GM19372 (cell line): ENCODE results near the gene RIPOR3.
"Not testable (repeated sequence)": the region's sequence is repeated elsewhere in the genome, so short reads cannot be mapped to it uniquely, and the experiment has no call there.

Source experiments
- ATAC-seq: cut with Tn5 transposase; IDR thresholded peaks from one replicate; pipeline ENCODE4 v1.9.1; 2021; ENCODE audit warnings: mild to moderate bottlenecking, low read depth, moderate library complexity; ENCODE audit not compliant: unreplicated experiment

Gene RIPOR3

GRCh38 chr20:50659975-50660670 lies 31.2 kb downstream of the RIPOR3 start:
- ATAC-seq, result no peak

GRCh38 chr20:50658804-50659380 lies 32.5 kb downstream of the RIPOR3 start:
- no peak for ATAC-seq

- ATAC-seq, result no peak
Measured at GRCh38 chr20:50655311-50655880, 35.9 kb downstream of the RIPOR3 start.

DNA sequence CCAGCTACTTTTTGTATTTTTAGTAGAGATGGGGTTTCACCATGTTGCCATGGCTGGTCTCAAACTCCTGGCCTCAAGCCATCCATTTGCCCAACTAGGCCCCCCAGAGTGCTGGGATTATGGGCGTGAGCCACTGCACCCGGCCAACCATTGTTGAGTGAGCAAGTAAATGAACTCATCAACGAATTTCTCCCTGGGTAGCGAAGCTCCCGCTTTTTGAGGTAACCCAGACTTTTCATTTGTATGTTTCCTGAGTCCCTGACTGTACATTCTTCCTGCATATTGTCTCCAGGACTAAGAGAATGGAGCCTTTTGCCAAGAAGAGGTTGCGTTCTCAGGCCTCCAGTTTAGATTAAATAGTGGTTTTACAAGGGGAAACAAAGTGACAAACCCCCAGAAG lies 36.4 kb downstream of the RIPOR3 start:
- no peak for ATAC-seq

DNA sequence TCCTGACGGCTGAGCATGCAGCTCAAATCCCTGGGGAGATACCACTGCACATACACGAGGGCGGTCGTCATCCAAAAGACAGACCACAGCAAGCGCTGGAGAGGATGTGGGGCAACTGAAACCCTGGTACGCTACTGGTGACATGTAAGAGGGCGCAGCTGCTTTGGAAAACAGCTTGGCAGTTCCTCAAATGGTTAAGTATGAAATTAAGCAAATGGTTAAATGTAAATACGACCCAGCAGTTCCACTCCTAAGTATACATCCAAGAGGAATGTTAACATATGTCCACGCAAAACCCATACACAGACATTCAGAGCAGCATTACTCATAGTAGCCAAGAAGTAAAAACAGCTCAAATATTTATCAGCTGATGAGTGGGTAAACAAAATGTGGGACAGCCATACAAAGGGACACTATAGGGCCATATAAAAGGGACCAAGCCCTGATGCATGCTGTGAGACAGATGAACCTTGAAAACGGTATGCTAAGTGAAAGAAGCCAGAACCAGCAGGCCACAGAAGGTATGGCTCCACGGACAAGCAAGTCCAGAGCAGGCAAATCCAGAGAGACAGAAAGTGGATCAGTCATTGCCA lies 38.5 kb downstream of the RIPOR3 start:
- no peak for ATAC-seq

GRCh38 chr20:50651676-50652075 lies 39.7 kb downstream of the RIPOR3 start:
- ATAC-seq, result no peak

- no peak for ATAC-seq
Measured at GRCh38 chr20:50649590-50649989, 41.8 kb downstream of the RIPOR3 start.

DNA sequence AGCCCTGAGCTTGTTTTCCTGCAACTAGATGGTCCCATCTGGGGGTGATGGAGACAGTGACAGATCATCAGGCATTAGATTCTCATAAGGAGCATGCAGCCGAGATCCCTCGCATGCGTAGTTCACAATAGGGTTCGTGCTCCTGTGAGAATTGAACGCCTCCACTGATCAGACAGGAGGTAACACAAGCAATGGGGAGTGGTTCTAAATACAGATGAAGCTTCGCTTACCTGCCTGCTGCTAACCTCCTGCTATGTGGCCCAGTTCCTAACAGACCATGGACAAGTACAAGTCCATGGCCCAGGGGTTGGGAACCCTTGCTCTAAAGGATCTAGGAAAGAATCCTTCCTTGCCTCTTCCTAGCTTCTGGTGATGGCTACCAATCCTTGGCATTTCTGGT lies 42.7 kb downstream of the RIPOR3 start:
- no peak for ATAC-seq

GRCh38 chr20:50646483-50646996 lies 44.8 kb downstream of the RIPOR3 start:
- ATAC-seq, result no peak

GRCh38 chr20:50645253-50646068 lies 45.9 kb downstream of the RIPOR3 start:
- no peak for ATAC-seq

DNA sequence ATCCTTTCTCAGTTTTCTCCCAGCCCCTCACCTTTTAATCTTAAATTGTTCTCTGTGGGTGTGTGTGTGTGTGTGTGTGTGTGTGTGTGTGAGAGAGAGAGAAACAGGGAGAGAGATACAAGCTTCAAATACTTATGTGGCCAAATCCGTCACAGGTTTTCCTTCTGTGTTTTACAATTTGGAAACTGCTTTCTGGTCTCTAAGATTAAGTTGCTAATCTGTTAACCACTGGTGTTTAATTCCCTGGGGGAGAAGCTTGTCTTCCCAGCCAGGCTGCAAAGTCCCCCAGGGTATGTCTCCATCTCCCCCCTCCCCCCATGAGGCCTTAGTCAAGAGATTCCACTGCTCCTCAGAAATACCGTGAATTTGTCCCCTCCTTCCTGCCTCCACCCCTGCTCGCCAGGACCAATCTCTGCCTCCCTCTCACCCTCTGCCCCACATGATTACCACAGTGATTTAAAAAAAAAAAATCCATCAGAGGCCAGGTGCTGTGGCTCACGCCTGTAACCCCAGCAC lies 49.0 kb downstream of the RIPOR3 start:
- ATAC-seq, result no peak

DNA sequence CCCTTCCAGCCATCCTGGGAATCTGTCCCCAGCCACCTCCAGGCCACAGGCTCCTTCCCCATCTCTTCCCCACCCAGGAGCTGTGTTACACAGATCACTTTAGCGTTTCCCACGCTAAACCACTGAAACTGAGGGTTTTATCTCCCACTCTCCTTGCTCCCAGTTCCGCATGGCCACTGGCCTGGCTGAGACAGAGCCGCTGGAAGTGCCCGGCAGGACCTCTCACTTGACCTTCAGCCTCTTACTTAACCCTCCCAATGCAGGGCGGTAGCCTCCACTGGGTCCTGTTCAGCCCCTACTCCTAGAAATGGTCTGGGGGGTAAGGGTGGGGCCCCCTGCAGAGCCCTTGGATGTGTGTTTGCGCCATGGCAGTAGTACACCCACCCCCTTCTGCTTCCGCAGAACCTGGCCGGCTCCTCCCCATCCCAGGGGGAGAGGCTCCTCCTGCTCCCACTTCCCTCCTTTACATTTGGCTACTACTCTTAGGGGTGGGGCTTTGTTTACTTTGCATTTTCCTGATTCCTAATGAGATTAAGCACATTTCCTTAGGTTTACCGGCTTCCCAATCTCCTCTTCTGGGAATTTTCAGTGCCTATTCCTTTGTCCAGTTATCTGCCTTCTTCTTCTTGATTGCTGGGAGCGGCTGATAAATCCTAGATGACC lies 49.6 kb downstream of the RIPOR3 start:
- not testable (repeated sequence) for ATAC-seq

DNA sequence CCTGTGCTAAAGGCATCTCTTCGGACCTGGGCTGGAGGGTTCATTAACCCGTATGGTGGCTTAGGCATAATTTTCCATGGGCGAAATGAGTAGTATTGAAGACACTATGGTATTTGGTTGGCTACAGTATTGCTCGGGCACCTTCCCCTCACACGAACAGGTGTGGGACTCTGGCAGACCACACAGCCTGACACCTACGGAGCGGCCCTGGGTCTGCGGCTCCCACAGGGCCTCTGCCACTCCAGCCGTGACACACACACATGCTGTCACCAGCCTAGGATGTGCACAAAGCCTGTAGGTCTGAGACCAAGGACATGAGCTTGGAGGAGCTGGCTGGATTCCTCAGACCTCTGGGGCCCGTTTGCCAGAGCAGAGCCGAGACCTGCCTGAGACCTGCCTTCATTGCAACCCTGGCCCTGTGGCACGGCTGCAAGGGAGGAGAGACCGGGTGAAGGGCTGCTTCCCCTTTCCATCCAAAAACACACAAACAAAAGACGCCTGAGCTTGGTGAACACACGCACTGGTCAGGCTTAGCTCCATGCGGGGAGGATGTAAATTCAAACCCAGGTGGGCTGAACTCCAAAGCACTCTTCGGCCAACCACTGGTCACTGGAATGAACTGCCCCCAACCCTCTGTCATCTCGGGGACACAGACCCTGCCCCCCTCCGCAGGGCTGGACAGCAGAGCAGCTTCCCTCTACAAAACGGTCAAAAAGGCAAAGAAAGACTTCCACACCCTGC lies 51.2 kb downstream of the RIPOR3 start:
- ATAC-seq, result not testable (repeated sequence)

- ATAC-seq, result not testable (repeated sequence)
Measured at GRCh38 chr20:50638015-50638847, 53.1 kb downstream of the RIPOR3 start.

DNA sequence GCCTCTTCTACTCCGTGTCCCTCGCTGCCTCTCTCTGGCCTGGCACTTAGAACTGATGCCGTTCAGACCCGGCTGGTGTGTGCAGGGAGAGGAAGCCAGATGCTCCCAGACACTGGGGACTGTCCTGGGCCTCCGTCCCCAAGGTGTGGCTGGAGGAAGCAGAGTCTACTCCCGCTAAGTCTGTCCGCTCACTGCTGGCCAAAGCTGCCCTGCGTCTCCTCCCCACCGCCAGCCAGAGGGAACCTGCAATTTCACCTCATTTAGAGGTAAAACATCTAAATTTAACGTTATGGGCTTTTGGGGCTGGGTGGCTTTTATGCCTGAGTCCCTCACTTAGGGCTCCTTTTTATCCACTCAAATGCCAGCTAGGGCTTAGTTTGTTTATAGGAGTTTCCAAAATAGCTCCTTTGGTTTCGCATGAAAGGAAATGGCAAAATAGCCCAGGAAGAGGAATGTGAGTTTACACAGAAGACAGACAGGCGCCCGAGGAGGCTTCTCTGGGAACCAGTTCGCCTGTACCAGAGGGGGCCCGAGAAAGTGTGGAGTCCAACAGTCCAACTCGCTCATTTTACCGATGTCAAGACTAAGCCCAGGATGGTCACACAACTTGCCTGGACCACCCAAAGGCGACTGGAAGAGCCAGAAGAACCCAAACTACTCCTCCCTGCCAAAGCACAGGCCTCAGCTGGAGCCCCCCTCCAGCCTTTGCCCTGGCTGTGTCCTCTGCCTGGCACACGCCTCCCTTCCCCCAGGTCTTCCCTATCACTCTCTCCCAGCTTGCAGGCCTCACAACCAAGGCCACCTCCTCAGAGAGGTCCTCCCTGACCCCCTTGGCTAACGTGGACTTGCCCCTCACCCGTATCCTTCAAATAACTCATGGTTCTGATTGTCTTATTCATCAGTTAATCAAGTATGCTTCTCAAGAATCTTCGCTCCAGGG lies 54.5 kb downstream of the RIPOR3 start:
- no peak for ATAC-seq

DNA sequence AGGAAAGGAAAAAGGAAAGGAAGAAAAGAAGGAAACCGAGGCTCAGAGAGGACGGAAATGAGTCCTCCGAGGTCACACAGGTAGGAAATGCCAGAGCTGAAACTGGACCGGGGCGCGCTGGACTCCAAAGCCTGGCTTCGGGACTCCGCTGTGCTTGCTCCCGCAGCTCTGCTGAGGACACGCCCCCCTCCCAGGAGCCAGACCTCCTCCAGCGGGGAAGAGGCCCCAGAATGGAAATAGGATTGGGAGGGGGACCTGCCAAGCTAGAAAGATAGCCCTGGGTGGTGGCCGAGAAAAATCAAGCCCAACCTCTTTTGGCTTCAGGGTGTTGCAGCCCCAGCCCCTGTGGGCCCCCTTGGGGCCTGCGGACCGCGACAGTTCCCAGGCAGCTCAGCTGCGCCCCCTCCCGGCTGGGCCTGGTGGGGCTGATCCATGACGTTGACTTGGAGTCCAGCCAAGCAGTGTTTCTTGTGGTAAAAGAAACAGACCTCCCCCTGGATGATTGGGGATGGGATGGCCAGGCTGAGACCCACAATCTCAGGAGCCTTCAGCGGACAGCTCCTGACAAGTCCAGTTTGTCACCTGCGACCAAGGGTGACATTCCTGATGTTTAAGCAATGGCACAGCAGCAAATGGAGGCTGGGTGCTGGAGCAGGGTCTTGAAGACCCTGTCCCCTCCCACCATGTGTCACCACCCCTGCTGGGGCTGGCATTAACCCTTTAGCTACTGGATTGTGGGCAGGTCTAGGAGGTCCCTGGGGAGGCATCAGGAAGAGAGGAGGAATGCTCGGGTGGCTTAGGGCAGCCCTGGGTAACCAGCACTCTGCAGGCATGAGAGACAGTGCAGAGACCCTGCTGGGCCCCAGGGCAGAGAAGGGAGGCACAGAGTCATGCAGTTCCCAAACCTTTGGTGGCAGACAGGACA lies 55.4 kb downstream of the RIPOR3 start:
- ATAC-seq, result no peak
